Head of caudate nucleus (tissue), 42 donors: Measurements from ENCODE around the gene BCR.
A peak's percentile ranks its signal among the peaks of the same experiment; 100 is the strongest.

Source experiments
- DNase-seq, 42 donors: peaks; one replicate each; pipeline versions ENCODE4 v3.0.0 to v3.0.0-alpha.2; 2020 to 2021; ENCODE audit warnings: mixed read lengths in 7 of 42
- intact Hi-C: fragments of 100-400 bp; cut with DNase I; formaldehyde crosslinking; loops from one replicate; pipeline ENCODE4 v1.15.0; 2022

The BCR gene

DNA sequence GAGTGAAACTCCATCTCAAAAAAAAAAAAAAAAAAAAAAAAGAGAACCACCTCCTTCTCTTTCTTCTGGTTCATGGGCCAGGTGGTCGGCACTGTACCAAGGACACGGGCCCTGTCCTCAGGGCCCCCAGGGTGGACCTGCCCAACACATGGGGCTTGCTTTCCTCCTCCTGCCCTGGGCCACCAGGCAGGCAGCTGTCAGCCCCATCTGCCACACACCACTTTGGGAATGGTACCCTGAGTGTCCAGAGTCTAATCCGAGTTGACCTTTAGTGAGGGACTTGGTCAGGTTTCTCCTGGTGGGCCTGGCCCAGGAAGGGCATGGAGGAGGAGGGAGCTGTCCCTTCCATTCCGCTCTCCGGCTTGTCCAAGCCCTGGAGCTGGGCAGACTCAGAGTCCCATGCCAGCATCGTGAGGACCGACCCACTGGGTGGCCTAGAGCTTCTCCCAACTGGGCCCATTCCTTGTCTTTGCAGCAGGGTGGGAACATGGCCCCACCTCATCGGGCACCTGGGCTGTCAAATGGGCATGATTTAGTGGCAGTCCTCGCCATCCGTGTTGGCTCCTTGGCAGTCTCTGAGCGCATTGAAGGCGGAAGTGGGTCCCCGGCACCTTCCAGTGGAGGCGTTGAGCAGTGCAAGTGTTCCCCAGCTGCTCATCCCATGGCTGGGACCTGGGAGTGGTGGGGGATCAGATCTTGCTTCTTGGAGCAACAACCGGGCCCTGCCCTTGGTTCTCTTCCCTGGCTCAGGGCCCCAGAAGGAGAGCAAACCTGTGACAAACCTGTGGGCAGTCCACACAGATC is 94.8 kb downstream of the BCR start:
- DNase-seq: no peak
- intact Hi-C loops: no loop called here

DNA sequence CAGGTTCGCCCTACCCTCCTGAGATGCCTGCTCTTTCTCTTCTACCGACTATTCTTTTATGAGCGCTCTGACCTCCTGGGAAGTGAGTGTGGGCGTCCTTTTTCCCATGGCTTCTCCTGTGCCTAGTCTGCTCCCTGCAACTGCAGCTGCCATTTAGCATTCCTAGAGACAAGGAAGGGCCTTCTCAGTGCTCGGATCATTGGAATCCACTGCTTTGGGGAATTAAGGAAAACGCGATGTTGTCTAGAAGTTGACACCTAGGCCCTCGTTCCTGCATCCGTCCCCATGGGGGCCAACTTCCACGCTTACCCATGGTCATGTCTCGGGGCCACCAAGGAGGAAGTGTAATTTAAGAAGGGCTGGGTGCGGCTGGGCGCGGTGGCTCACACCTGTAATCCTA is 95.4 kb downstream of the BCR start:
- DNase-seq: no peak
- intact Hi-C loops: no loop called here

DNA sequence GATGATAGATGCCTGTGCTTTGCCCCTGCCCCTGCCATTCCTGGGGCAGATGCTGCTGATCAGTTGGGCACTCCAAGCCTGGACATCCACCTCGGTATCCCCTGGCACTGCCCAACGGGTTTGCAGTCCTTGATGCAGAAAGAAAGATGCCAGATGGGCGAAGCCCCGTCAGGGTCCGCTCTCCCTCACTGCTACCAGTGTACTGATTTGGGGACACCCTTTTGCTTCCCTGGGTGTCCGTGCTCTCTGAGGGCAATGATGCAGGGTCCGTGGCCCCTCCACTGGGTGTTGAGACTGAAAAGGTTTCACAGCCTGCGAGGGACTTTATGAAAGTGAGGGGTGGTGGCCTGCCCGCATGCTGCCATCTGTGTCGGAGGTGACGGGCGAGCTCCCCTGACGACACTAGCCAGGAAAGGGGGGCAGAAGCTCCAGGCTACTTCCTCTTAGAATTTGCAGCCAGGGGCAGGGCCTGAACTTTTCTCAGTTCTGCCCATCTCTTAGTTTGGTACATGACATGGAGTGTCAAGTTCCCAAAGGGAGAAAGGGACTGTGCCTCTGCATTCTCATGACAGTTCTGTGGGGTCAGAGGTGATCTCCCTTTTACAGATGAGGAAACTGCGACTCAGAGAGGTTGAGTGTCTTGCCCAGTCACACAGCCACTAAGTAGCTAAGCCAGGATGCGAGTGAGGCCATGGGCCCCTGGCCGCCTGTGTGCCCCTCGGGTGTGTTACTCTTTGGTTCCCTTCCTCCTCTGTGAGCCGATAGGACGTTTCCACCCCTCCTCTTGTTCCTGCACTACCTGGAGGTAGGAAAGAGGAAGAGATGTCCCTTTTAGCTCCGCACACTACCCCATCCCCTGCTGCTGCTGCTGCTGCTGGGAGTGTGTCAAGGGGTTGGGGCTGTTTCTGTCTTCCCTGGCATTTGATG is 96.6 kb downstream of the BCR start:
- intact Hi-C loops: no loop called here

DNA sequence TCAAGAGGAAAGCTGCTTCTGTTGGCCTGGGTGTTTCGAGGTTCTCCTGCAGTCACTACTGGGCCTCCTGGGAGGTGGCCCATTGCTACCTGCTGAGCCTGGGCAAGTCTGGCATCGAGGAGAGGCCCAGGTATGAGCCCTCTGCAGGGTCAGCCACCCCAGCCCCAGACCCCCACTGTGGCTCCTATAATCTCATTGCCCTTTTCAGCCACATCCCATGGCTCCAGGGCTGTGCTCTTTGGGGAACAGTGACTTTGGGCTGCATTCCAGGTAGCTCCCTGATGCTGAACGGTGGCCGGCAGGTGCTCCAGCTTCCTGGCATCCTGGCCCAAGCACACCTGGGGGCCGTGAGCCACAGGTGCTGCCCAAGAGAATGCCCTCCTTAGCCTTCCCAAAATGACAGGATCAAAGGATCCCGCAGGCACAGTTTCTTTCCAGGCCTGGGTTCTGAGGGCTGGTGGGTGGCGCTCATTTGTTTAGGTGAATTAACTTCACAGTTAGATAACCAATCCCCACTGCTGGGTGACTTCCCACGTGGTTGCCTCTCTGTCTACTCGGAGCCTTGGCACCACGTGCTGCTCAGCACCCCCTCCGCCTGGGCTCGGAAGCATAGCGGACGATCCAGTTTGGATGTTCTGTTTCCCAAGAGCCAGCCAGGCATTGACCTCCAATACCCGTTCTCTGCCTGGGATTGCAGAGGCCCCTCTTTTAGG is 97.4 kb downstream of the BCR start:
- DNase-seq: peak in 18 of 42 donors; percentile 29 to 68 (median 49)
- intact Hi-C loops: no loop called here

More for the DNA sequence above, 96.6 kb downstream of the BCR start:
- no peak for DNase-seq

DNA sequence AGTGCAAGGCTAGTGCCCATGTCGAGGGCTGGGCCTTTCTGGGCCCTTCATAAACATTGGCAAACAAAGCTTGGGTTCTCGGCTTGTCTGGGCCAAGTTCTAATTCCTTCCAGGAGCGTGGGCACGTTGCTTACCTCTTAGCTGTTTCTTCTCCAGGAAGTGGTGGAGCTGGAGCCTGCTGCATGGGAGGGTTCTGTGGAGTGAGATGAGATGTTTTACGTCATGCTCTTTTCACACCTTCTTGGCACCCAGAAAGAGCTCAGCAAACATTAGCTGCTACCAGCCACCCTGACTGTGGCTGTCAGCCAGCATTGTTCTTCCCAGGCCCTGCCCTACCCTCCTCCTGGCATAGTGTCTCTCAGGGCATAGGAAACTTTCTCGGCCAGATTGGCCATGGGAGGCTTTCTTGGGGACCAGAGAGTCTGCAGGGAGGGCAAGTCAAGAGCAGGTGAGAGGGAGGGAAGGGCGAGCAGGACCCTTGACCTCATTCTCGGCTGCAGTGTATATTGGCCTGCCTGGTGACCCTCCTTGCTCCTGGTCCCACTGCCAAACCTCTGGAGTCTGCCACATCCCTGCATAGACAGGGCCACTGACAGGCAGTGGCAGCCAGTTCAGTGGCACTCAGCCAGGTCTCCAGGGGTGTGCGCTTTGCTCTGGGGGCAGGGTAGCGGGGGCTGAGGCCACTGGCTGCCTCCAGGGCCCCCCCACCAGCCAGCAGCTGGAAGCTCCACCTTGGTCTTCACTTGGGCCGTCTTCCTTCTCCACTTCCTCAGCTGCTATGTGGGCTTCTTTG is 98.8 kb downstream of the BCR start:
- intact Hi-C loops: no loop called here
- DNase-seq: peak in 31 of 42 donors; percentile 28 to 86 (median 55)

DNA sequence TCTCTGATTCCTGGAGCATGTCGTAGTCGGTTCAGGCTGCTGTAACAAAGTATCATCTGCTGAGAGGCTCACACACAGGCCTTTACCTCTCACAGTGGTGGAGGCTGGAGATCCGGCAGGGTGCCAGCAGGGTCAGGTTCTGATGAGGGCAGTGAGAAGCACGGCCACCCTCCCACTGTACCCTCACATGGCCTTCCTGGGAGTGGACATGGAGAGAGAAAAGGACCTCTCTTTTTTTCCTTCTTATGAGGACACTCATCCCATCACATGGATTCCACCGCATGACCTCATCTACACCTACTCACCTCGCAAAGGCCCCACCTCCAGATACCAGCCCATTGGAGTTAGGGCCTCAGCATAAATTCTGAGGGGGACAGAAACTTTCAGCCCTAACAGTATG is 99.5 kb downstream of the BCR start:
- intact Hi-C loops: loop anchor here (10.0 kb wide), 1 partner anchor 325 kb away; no protein-coding TSS in a partner anchor
- no peak for DNase-seq

DNA sequence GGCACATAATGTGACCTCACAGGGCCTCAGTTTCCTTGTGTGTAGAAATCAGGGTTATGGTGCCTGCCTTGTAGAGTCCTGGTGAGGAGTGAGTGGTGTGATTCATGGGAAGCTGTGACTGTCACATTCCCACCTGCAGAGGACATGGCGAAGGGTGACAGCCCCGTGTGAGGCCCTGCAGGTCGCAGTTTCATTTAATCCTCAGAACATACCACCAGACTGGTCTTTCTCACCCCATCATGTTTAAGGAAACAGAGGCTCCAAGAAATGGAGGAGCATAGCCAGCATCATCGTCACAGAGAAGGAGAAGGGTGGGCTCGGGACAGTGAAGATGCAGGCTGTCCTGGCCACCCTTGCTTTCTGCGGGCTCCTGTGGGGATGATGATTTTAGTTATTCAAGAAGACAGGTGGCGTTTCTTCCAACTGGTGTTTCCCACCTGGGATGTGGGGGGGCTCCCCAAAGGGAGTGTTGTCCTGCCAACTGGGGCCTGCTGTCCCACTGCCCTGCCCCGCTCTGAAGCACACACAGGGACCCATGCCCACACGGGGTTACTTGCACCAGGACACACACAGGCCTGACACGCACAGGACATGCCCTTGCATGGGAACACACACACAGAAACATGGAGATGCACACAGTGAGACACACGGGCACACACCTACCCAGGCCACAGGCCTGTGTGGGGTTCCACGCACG is 100.2 kb downstream of the BCR start:
- intact Hi-C loops: loop anchor here (10.0 kb wide), 1 partner anchor 326 kb away; no protein-coding TSS in a partner anchor
- no peak for DNase-seq

DNA sequence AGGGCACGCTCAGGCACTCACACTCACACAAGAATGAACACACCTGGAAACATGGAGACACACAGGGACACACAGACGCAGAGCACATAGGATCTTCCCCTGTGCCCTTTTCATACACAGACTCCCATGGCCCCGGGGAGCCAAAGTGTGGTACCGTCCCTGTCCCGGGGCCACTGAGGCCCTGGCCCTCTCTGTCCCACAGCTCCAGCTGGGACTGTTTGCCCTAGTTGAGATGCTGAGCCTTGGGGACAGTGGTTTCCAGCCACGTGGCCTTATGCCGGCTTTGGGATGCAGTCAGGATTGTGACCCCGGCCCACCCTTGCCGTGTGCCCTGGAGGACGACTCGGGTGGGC is 100.7 kb downstream of the BCR start:
- intact Hi-C loops: loop anchor here (10.0 kb wide), 1 partner anchor 326 kb away; no protein-coding TSS in a partner anchor
- no peak for DNase-seq

DNA sequence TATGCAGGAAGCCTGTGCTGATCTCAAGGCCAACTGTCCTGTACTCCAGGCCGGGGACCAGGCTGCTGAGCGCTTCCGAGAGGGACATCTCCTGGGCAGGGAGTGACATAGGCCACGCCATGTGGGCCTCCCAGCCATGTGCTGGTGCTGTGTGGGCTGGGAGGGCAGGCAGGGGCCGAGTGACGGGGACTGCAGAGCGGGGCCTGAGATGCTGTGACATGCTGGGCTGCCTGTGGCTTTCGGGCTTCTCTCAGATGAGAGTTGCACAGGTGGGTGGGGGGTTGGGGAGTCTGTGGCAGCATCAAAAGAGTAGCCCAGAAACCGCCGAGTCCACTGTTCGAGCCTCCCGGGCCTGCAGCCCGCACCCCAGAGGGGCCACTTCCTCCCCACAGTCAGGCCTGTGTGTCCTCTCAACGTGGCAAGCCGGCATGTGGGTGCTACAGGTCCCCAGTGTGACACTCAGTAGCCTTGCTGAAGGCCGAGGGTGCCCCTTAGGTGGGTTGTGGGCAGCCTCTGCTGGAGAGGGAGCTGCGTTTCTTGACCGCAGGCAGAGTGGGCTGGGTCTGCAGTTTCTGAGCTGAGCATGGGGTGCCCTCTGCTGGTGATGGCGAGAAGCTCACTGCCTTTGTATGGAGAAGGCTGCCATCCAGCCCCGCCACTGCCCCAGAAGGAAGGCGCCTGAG is 101.2 kb downstream of the BCR start:
- intact Hi-C loops: loop anchor here (2.0 to 10.0 kb wide), 2 partner anchors 103 to 327 kb away; no protein-coding TSS in a partner anchor
- DNase-seq: peak; percentile 82 to 96 (median 90)

DNA sequence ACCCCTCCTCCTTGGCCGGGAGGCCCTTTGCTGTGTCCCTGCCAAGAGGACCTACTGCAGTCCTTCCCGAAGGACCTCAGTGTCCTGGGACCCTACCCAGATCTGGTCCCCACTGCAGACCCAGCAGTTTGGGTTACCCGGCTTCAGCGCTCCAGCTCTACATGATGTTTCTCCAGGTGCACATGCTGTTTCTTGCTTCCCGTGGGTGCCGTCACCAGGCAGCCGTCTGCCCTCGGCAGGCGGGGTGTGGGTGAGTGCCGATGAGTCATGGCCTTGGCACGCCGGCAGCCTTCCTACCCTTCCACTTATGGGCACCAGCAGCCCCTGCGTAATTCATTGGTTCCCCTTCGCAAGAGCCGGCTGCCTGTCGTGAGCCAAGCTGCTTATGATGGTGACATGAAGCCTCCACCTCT is 101.8 kb downstream of the BCR start:
- intact Hi-C loops: loop anchor here (2.0 to 10.0 kb wide), 2 partner anchors 103 to 327 kb away; no protein-coding TSS in a partner anchor
- DNase-seq: peak; percentile 65 to 96 (median 86)

DNA sequence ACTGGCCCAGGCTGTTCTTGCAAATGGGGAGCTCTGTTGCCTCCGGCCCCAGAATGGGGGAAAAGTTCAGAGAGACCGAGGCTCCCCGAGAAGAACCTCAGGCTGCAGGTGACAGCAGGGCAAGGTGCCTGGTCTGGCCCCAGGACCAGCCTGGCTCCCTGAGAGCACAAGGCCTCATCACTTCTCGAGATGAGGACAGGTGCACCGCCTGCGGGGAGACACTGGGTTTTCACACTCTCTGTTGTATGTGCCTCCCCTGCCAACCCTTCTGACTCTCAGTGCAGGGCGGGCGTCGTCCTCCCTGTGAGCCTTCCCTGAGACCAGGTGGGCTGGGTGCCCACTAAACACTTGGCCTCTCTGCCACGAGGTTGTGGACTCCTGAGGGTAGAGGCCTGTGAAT is 102.2 kb downstream of the BCR start:
- no peak for DNase-seq
- intact Hi-C loops: loop anchor here (2.0 to 10.0 kb wide), 2 partner anchors 104 to 328 kb away; no protein-coding TSS in a partner anchor

DNA sequence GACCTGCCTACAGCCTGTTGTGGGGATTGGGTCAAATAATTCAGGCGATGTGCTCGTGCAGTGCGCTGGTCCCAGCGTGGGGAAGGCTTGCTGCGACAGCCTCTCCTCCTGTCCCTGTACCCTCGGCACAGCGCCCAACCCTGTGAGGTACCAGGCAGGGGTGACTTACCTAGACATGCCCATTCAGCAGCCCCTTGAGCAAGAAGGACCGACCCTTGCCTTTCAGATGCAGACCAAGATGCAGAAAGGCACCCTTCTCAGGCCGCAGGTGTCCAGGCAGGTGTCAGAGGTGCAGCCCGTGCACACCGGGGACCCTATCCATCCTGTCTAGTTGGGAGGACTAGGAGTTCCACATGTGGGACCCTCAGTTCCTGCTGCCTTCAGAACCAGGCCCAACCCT is 102.7 kb downstream of the BCR start:
- DNase-seq: no peak
- intact Hi-C loops: loop anchor here (2.0 to 10.0 kb wide), 2 partner anchors 104 to 328 kb away; no protein-coding TSS in a partner anchor

DNA sequence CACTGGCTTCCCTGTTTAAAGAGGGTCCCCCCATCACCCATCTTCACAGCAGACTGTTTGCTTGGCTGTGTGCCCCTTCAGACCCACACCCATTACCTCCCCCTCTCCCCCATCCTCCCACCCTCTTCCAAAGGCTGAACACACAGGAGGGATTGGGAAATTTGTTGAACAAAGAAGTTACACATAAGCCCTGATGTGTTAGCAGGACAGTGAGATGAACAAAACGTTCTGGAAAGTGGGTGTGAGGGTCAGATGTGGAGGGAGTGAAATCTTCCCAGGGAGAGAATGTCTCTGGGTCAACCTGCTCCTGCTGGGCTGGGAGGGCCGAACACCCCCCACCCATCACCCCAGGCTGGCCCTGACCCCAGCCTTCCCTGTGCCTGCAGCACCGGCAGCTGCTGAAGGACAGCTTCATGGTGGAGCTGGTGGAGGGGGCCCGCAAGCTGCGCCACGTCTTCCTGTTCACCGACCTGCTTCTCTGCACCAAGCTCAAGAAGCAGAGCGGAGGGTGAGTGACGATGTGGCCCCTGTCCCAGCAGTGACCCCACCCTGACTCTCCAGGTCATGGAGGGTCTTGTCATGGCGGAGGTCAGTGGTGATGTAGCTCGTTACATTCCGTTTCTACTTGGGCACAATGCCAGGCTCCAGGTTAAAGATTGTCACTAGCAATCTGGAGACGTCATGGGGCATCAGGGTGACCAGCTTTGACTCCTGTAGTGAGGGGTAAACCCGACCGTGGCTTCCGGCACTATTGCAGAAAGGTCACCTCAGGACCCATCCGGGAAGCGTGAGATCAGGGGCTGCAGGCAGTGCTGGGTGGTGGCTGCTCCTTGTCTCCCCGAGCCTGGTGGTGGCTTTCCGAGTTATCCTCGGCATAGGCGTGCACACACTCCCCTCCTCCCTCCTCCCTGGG is 103.5 kb downstream of the BCR start:
- intact Hi-C loops: loop anchor here (2.0 to 10.0 kb wide), 2 partner anchors 105 to 329 kb away; no protein-coding TSS in a partner anchor
- no peak for DNase-seq

DNA sequence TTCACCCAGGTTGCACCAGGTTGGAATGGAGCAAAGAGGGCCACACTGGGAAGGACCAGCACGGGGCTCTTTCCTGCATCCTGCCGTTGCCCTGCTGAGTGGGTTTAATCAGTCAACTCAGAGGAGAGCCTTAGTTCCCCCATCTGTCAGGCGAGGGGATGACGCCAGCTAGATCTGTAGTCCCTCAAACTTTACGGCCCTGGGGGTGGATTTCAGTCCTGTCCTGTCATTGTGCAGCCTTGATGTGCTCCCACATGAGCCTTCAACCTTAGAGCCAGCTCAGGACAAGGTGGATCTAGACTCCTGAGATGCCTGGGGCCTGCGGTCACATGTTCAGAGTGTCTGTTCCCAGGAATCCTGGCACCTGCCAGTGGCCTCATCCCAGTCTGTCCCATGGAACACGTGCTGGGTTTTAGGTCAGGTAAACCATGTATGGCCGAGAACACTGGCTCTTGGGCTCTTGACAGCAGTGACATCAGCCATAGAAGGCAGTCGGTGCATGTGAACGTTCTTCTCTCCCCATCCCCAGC is 104.3 kb downstream of the BCR start:
- DNase-seq: no peak
- intact Hi-C loops: loop anchor here (10.0 kb wide), 1 partner anchor 330 kb away; no protein-coding TSS in a partner anchor

DNA sequence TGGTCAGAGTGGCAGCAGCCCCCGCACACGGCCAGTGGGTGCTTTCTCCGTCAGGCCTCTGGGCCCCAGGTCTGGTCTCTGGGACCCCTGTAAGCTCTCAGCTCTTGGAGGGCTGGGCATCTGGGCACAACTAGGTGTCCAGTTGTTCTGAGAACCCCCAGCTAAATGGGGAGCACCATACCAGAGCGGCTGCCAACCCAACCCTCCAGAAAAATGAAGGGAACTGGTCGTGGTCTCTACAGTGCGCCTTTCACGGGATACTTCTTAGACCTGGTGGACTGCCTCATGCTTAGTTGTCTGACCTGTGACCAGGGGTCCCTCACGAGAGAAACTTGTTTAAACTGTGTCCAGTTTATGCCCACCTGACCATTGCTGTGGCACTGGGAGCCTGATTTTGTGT is 104.9 kb downstream of the BCR start:
- intact Hi-C loops: loop anchor here (10.0 kb wide), 1 partner anchor 330 kb away; no protein-coding TSS in a partner anchor
- DNase-seq: no peak
